ENCODE results near the gene CSF3R. TPM values are rescaled to one million over a fixed set of nuclear protein-coding genes. Genes with fewer than 3 reads are reported as not detected.

The CSF3R gene
- total RNA-seq, 1 experiment from 2014 or later = not detected

GRCh38 chr1:36524359-36525062, 41.8 kb upstream of the CSF3R start:
- no peak overlapping the region for H3K14ac ChIP-seq (ENCODE audit: insufficient read depth, low read length)
- no peak overlapping the region for H2BK15ac ChIP-seq (ENCODE audit: low read depth, low read length)
- H3K4me3 Mint-ChIP-seq = no peak overlapping the region

More at GRCh38 chr1:36524359-36525062, 41.8 kb upstream of the CSF3R start:
- Histone ChIP-seq H2AFZ (ENCODE audit: low read length) (no peak overlapping the region), H3K79me1 (ENCODE audit: insufficient read depth, low read depth, low read length, poor library complexity, severe bottlenecking) (no peaks in the 10 kb centered on the region), H2BK20ac (ENCODE audit: low read depth, low read length, poor library complexity, severe bottlenecking) (no peak overlapping the region), H3K4me2 (ENCODE audit: insufficient read depth, insufficient read length, low read length) (no peak overlapping the region), H3K79me2 (ENCODE audit: insufficient read depth, low read length) (no peaks in the 10 kb centered on the region), H3K56ac (ENCODE audit: insufficient read length, low read depth, low read length) (no peak overlapping the region), H3K27ac (ENCODE audit: insufficient read length, low read depth, low read length) (no peak overlapping the region), H4K8ac (replicated peaks; ENCODE audit: insufficient read length, low read depth, low read length) (no peak overlapping the region), H2AK5ac (ENCODE audit: insufficient read length, low read length) (no peak overlapping the region), H3K4me1 (ENCODE audit: insufficient read depth, low read length) (peaks cover 8% of the 10 kb centered on the region; the same call in 1 of the 2 replicates), H2BK5ac (ENCODE audit: insufficient read length, low read length) (no peak overlapping the region), H2BK120ac (ENCODE audit: low read depth, low read length, poor library complexity, severe bottlenecking) (no peak overlapping the region), H2BK12ac (ENCODE audit: insufficient read length, low read depth, low read length) (no peak overlapping the region), H4K5ac (ENCODE audit: insufficient read length, low read depth, low read length) (no peak overlapping the region), H3K4ac (ENCODE audit: low read depth, low read length) (no peak overlapping the region), H3K18ac (ENCODE audit: insufficient read length, low read depth, low read length) (no peak overlapping the region), H3K27me3 (ENCODE audit: insufficient read depth, low read length) (no peaks in the 10 kb centered on the region), H3K23ac (ENCODE audit: insufficient read length, low read depth, low read length) (no peak overlapping the region), H3K23me2 (ENCODE audit: insufficient read length, low read depth, low read length, poor library complexity, severe bottlenecking) (no peaks in the 10 kb centered on the region), H4K91ac (ENCODE audit: insufficient read length, low read depth, low read length) (no peak overlapping the region), H3K9ac (ENCODE audit: extremely low read depth, insufficient read length, low read length) (no peak overlapping the region), H3K9me3 (ENCODE audit: control insufficient read depth, low read depth, low read length) (no peaks in the 10 kb centered on the region), H4K20me1 (ENCODE audit: control insufficient read depth, insufficient read depth, insufficient read length) (no peaks in the 10 kb centered on the region), H3T11ph (ENCODE audit: low read length) (no peak overlapping the region)
- Mint-ChIP-seq H3K9me3 (no peaks in the 10 kb centered on the region), H3K27ac (no peak overlapping the region), H3K36me3 (ENCODE audit: insufficient read depth in 1 of 3, low read depth in 3 of 3) (no peaks in the 10 kb centered on the region), H3K4me1 (peaks cover 27 to 30% of the 10 kb centered on the region in 2 experiments), H3K27me3 (ENCODE audit: low read depth) (no peaks in the 10 kb centered on the region)
- no peak for TF ChIP-seq CTCF (conservative IDR thresholded peaks at IDR 0.05)
- DNase-seq = no peak
- no CpG with 5 or more reads among the region's 16 CpGs for WGBS (ENCODE audit: extremely low coverage, insufficient read length, low lambda C conversion rate)

Data from H9 (cell line).